NK-92 treated with Interleukin-12 subunit alpha and Interleukin-12 subunit beta, amount 100 ng/mL, for 24 hours (cell line): Measurements from ENCODE around the gene GABBR1.

Source experiments
- DNase-seq: peaks from one replicate; lab custom pipeline; 2025; lab: John Stamatoyannopoulos, UW

Gene GABBR1

DNA sequence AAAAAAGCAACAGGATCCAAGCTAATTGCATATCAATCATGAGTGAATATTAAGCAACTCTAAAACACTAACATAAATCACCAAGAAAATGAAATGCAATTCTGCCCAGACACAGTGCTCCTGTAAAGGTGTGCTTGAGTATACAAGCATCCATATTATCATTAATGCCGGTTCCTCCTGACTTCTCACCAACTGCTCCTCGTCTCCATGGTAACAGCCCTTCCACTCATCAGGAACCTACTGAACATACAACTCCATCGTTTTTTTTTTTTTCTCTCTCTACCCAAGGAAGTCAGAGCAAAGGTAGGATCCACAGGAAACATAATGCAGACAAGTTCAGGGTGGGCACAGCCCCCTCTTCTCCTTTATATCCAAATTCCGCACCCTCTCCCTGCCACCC lies 12.4 kb downstream of the GABBR1 start:
- no peak for DNase-seq

- DNase-seq, result no peak
Observed at GRCh38 chr6:29619578-29620160, 13.3 kb downstream of the GABBR1 start.

GRCh38 chr6:29617782-29618554 lies 15.0 kb downstream of the GABBR1 start:
- no peak for DNase-seq

- no peak for DNase-seq
Observed at GRCh38 chr6:29611426-29611825, 21.6 kb downstream of the GABBR1 start.

DNA sequence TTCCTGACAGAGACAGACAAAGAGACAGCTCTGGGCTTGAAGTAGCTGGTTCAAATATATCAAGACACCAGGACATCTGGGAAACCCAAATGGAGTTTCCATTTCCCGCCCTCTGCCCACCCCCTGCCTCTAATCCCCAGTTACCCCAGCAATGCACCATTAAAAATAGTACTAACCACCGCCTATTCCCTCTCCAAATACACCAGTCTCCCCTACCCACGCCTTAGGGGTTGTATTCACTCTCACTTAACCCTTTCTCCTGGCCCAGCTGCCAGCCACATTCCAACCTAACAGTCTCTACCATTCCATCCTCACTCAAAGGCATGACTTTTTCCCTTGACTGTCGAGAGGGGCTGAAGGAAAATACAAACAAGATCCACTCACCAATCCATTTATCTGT lies 22.4 kb downstream of the GABBR1 start:
- no peak for DNase-seq

GRCh38 chr6:29608131-29608530 lies 24.9 kb downstream of the GABBR1 start:
- DNase-seq, result no peak

- DNase-seq, result no peak
Observed at GRCh38 chr6:29603930-29604329, 29.1 kb downstream of the GABBR1 start.

DNA sequence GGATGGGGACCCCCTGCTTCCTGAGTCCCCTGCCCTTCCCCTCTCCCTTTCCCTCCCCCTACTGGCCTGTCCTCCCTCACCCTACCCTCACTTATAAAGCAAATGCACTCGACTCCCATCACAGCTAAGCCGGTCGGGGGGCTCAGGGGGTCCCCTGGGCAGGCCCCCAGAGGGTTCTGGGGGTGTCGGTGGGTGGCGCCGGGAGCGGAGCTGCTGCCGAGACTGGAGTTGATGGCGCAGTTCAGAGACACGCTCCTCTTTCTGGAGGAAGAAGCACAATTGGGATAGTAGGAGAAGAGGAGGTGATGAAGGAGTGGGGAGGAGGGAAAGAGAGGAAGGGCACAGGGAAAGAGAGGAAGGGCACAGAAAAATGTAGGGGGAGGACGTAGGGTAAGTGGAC lies 29.5 kb downstream of the GABBR1 start:
- DNase-seq, result no peak

- DNase-seq, result no peak
Observed at GRCh38 chr6:29602564-29603361, 30.2 kb downstream of the GABBR1 start.

DNA sequence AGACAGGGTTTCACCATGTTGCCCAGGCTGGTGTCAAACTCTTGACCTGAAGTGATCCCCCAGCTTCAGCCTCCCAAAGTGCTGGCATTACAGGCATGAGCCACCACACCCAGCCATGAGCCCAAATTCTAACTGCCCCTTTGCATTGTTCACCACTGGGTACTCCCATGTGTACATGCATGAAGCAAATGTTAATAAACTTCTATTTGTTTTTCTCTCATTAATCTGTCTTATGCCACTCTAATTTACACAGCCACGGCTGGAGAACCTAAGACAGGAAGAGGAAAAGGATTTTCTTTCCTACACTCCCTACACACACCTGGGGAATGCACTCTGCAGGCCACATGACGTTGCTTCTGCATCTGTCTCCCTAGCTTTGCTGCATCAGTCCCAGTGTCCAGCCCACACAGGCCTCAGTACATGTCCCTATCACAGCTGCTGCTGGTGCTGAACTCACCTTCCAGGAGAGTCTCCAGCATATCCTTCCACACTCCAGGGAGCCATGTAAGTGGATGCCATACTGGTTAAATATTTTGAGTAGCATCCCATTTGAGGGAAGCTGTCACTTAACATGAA lies 34.7 kb downstream of the GABBR1 start:
- no peak for DNase-seq

DNA sequence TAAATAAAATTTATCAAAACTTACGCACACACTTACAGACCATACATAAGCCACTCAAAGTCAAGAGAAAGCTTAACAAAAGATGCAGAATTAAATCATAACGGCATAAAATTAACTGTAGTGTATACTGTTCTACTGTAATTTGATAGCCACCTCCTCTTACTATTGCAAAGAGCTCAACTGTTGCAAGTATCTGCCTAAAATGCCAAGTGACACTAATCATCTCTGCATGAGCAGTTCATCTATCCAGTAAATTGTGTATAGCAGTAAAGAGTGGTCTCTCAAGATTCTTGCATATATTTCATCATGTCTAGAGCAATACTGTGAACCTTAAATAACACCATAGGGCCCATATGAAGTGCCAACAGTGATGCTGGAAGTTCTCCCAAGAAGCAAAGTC lies 35.8 kb downstream of the GABBR1 start:
- no peak for DNase-seq

DNA sequence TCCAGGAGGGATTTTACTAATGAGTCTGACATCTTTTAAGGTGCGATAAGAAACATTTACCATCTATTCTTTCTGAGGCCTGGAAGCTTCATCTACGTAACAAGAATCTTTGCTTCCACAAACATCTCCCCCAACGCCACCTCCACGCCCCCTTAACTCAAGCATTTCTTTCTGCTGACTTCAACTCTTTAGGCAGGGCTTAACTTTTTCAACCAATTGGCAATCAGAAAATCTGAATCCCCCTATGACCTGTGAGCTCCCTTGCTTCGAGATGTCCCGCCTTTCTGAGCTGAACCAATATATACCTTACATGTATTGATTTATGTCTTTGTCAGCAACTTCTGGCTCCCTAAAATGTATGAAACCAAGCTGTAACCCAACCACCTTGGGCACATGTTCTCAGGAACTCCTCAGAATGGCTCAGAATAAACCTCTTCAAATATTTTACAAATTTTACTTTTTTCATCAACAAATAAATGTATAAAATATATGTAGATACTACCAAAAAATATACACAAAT lies 36.5 kb downstream of the GABBR1 start:
- DNase-seq, result no peak

GRCh38 chr6:29593199-29593855 lies 39.7 kb downstream of the GABBR1 start:
- DNase-seq, result no peak

GRCh38 chr6:29591677-29592076 lies 41.3 kb downstream of the GABBR1 start:
- DNase-seq, result no peak

DNA sequence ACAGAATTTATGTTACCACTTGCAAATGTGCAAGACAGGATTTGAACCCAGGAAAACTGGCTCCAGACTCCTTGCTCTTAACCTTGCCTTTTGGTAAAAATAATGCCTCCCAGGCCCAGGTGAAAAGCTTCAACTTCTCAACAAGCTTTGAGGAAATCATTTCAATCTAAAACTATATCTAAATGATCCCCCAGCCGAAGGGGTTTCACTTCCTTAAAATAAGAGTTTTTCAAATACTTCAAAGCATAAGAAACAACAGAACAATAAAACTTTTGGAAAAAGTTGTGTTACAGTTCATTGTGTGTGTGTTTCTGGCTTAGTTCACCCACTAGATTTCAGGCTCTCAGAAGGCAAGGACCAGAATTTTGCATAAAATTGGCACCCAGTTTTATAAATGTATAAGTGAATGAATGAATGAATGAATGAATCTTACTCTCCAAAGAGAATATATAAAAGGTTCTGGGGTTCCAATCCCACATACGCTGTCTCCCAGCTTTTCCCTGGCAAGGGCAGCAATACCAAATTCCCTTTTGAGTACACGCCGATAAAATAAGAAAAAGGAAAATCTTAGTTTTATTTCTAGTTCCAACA lies 42.7 kb downstream of the GABBR1 start:
- no peak for DNase-seq

DNA sequence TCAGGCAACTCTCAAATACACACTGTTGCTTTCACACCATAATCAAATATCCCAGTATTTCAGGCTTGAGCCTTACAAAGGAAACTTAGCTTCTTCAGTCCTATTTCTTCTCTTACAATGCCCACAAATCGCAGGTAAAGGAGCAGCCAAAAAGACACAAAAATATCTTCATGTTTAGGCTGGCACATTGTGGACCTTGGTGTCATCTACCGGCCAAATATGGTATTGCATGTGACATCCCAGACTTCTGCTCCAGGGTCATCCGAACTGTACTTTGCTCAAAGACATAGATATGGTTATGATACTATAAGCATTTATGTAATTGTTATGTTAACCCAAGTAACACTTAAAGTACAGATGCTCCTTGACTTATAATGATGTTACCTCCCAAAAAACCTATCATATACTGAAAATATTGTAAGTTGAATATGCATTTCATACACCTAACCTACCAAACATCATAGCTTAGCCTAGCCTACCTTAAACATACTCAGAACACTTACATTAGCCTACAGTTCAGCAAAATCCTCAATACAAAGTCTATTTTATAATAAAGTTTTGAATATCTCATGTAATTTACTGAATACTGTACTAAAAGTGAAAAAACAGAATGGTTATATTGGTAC lies 43.4 kb downstream of the GABBR1 start:
- DNase-seq, result no peak

DNA sequence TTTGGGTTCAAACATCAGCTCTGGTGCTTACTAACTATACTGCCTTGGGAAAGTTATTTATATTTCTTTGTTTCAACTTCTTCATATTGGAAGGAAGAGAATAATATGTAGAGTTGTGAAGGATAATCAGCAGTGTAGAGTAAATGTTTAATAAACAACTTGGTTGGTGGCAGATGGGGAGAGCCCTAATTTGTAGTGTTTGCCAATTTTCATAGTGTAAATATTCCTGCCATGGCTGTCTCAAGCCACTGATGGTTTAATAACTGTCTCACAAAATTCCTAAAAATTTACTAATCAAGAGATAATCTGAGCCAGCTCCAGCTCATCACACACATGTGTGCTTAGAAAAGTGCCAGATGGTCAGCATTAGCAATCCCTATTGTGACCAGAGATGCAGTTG lies 48.2 kb downstream of the GABBR1 start, which contains the start of gene OR2H2:
OR2H2 (plus strand) TSS at position 301 of the 400 bp plus-strand sequence. CDS start 2,824 bp downstream, outside the sequence.
- no peak for DNase-seq

DNA sequence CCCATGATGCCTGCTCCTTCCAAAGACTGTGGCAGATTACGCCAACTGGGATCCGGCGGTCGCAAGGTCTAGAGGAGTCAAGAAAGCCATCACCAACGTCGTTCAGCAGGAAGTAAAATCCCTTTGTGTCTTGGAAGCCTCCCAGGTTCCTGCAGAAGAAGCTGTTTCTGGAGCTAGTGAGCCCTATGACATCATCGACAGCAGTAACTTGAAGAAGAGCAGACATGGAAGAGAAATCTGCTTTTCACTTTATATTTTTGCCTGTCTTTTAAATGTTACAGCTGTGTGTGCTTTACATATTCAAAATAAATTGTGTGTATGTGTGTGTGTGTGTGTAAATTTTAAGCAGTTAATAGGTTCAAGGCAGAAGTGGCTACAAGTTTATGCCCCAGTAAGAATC lies 55.4 kb downstream of the GABBR1 start:
- DNase-seq, result no peak

DNA sequence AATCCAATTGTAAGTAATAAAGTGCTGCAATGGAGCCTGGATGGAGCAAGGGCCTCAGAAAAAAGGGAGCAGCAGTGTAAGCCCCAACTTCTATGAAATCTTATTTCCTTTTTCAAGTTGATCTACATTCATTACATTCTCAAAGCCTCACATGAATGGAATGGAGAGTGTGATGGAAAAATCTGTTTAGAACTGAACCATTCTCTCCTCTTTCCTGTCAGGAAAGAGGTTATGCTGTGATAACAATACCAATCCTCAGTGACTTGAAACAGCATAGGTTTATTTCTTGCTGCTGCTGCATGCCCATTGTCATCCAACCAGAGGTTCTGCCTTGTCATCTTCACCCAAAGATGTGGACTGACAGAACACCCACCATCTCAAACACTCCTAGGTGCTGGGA lies 56.9 kb downstream of the GABBR1 start:
- no peak for DNase-seq

DNA sequence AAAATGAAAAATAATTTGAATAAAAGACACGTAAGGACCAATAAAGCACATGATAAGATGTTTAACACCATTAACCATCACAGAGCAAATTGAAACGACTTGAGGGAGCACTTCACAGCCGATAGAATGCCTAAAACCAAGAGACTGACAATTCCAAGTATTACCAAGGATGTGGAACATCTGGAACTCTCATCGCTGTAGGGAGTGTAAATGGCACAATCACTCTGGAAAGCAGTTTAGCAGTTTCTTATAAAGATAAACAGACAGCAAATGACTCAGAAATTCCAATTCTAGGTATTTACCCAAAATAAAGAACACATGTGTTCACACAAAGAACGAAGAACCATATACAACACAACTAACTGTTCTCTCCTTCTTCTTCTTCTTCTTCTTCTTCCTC lies 65.0 kb downstream of the GABBR1 start:
- no peak for DNase-seq

- no peak for DNase-seq
Observed at GRCh38 chr6:29567541-29567940, 65.4 kb downstream of the GABBR1 start.
